ENCODE data around the gene U2AF2.

- no peak for TF ChIP-seq CTCF (conservative IDR thresholded peaks at IDR 0.05 in 1 of 2, IDR thresholded peaks at IDR 0.05 in 1 of 2; ENCODE audit: extremely low read depth in 1 of 2, insufficient read depth in 1 of 2, low read depth in 1 of 2, low read length in 2 of 2)
- TF ChIP-seq EZH2 (IDR thresholded peaks at IDR 0.05; ENCODE audit: borderline replicate concordance, low read length): no peak
Measured at GRCh38 chr19:55635334-55635717, 19.5 kb upstream of the U2AF2 start.
